Gastrocnemius medialis (tissue), 4 donors: ENCODE measurements around the gene ARHGAP8.

ENCODE experiments used
- POLR2A ChIP-seq, 2 donors: fragments of 450-650 bp; IDR thresholded peaks; one replicate each; pipeline ENCODE4 v1.6.1; 2017; ENCODE audit warnings: antibody characterized with exemption in 2 of 2, mild to moderate bottlenecking in 2 of 2, moderate library complexity in 2 of 2
- TF ChIP-seq, protein P1 (sequence below), 5 experiments: fragments of 450-650 bp in 3 of 5; fragments of 200-600 bp in 2 of 5; sonication (generic) in 2 of 5; IDR thresholded peaks in 4 of 5; conservative IDR thresholded peaks in 1 of 5; 1 replicate in 4 of 5; 2 replicates in 1 of 5; pipeline ENCODE4 v1.5.1; 2016 to 2019; ENCODE audit warnings: antibody characterized with exemption in 5 of 5, mild to moderate bottlenecking in 3 of 5, moderate library complexity in 3 of 5

DNA sequence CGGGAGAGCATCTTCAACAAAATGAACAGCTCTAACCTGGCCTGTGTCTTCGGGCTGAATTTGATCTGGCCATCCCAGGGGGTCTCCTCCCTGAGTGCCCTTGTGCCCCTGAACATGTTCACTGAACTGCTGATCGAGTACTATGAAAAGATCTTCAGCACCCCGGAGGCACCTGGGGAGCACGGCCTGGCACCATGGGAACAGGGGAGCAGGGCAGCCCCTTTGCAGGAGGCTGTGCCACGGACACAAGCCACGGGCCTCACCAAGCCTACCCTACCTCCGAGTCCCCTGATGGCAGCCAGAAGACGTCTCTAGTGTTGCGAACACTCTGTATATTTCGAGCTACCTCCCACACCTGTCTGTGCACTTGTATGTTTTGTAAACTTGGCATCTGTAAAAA lies 109.9 kb downstream of the ARHGAP8 start:
- TF ChIP-seq POLR2A (IDR thresholded peaks at IDR 0.05): no peak
- TF ChIP-seq, protein P1, sequence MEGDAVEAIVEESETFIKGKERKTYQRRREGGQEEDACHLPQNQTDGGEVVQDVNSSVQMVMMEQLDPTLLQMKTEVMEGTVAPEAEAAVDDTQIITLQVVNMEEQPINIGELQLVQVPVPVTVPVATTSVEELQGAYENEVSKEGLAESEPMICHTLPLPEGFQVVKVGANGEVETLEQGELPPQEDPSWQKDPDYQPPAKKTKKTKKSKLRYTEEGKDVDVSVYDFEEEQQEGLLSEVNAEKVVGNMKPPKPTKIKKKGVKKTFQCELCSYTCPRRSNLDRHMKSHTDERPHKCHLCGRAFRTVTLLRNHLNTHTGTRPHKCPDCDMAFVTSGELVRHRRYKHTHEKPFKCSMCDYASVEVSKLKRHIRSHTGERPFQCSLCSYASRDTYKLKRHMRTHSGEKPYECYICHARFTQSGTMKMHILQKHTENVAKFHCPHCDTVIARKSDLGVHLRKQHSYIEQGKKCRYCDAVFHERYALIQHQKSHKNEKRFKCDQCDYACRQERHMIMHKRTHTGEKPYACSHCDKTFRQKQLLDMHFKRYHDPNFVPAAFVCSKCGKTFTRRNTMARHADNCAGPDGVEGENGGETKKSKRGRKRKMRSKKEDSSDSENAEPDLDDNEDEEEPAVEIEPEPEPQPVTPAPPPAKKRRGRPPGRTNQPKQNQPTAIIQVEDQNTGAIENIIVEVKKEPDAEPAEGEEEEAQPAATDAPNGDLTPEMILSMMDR (IDR thresholded peaks at IDR 0.05 in 4 of 5, conservative IDR thresholded peaks at IDR 0.05 in 1 of 5): no peak
